Kidney epithelial cell (primary cell): Measurements from ENCODE around the gene PRKCA. TPM values are rescaled to one million over a fixed set of nuclear protein-coding genes. Genes with fewer than 3 reads are reported as not detected.

Experiments used
- DNase-seq: peaks from one replicate; pipeline ENCODE4 v3.0.0-alpha.2; 2010; ENCODE audit warnings: low read depth
- H3K27me3 ChIP-seq: 2 replicates; pipeline ENCODE4 v1.6.0; 2011; ENCODE audit warnings: low read length; ENCODE audit not compliant: control insufficient read depth, insufficient read depth
- H3K36me3 ChIP-seq: 2 replicates; pipeline ENCODE4 v1.5.1; 2011; ENCODE audit warnings: low read length; ENCODE audit not compliant: control insufficient read depth, insufficient read depth
- H3K4me3 ChIP-seq: 2 replicates; pipeline ENCODE4 v1.5.1; 2011; ENCODE audit warnings: low read depth, mild to moderate bottlenecking, control low read depth, low read length
- total RNA-seq: library from RNA; depleted of rRNA; stranded (reverse); fragments of >200 nt; gene quantifications from 2 replicates; pipeline ENCODE4 v1.2.3, GENCODE V29; 2015
- TF ChIP-seq, protein P1 (sequence below): IDR thresholded peaks from 2 replicates; pipeline ENCODE4 v1.5.1; 2011; ENCODE audit warnings: mild to moderate bottlenecking, moderate library complexity, low read length, control low read depth, inconsistent platforms; ENCODE audit not compliant: insufficient read depth, poor library complexity, severe bottlenecking

The PRKCA gene
- total RNA-seq, 1 donor from 2014 or later, result 5.7 TPM

DNA sequence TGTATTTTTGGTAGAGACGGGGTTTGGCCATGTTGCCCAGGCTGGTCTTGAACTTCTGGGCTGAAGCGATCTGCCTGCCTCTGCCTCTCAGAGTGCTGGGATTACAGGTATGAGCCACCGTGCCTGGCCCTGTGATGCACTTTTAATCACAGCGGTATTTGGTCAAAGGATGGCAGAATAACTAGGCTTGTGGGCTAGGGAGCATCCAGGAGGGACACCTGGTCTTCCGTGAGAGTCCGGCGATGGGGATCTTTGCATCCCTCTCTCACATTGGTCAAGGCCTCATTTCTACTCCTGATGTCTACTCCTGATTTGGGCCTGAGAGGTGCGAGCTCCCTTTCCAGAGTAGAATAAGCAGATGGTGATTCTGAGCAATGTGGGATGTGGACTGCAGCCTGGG is 274.6 kb downstream of the PRKCA start:
- H3K36me3 ChIP-seq, result no peaks in the 10 kb centered on the region
- no peak overlapping the region for H3K4me3 ChIP-seq
- DNase-seq, result no peak
- TF ChIP-seq, protein P1, sequence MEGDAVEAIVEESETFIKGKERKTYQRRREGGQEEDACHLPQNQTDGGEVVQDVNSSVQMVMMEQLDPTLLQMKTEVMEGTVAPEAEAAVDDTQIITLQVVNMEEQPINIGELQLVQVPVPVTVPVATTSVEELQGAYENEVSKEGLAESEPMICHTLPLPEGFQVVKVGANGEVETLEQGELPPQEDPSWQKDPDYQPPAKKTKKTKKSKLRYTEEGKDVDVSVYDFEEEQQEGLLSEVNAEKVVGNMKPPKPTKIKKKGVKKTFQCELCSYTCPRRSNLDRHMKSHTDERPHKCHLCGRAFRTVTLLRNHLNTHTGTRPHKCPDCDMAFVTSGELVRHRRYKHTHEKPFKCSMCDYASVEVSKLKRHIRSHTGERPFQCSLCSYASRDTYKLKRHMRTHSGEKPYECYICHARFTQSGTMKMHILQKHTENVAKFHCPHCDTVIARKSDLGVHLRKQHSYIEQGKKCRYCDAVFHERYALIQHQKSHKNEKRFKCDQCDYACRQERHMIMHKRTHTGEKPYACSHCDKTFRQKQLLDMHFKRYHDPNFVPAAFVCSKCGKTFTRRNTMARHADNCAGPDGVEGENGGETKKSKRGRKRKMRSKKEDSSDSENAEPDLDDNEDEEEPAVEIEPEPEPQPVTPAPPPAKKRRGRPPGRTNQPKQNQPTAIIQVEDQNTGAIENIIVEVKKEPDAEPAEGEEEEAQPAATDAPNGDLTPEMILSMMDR, result no peak
- no peaks in the 10 kb centered on the region for H3K27me3 ChIP-seq

DNA sequence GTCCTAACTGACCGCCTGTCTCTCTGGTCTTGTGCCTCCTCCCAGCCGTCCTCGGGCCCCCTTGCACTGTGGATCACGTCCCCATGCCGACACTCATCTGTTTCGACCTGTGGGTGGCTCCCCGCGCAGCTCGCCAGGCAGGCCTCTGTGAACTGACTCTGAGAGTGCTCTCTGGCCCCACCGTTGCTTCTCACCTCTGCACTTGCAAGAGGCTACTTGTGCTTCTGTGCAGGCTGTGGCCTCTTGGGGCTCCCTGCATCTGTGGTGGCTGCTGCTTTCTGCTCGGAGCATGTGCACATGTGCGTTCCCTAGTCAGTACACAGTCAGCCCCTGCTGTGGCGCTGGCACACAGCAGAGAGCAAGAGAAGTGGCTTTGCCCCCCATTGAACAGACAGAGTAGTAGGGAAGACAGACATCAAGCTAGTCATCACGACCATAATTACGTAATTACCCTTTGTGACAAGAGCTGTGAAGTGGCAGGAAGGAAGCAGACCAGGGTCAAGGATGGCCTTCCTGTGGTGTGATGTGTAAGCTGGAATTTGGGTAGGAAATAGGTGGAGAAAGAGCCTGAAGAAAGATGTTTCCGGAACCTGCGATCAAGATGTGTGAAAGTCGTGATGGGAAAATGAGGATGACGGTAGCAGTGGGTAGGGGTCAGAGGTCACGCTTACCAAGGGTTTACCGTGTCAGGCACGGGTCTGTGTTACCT is 276.5 kb downstream of the PRKCA start:
- Histone ChIP-seq H3K36me3 (no peaks in the 10 kb centered on the region), H3K4me3 (no peak overlapping the region), H3K27me3 (no peaks in the 10 kb centered on the region)
- TF ChIP-seq, protein P1, result no peak
- DNase-seq, result no peak

DNA sequence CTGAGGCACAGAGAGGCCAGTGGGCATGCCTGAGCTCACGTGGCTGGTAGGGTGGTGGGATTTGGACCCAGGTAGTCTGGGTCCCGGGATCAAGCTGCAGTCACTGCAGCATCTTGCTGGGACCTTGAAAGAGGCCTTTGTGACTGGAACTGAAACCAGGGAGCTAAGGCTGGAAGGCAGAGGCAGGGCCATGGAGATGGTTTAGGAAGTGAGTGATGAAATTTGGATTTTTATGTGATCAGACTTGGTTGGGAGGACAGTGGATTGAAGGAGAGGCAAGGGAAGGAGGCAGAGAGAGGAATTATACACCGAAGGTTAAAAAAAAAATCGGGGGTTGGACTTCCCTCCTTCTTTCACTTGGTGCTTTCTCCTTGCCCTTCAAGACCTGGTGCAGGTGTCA is 277.1 kb downstream of the PRKCA start:
- TF ChIP-seq, protein P1, result no peak
- DNase-seq, result no peak
- Histone ChIP-seq H3K4me3 (no peak overlapping the region), H3K27me3 (no peaks in the 10 kb centered on the region), H3K36me3 (no peaks in the 10 kb centered on the region)

DNA sequence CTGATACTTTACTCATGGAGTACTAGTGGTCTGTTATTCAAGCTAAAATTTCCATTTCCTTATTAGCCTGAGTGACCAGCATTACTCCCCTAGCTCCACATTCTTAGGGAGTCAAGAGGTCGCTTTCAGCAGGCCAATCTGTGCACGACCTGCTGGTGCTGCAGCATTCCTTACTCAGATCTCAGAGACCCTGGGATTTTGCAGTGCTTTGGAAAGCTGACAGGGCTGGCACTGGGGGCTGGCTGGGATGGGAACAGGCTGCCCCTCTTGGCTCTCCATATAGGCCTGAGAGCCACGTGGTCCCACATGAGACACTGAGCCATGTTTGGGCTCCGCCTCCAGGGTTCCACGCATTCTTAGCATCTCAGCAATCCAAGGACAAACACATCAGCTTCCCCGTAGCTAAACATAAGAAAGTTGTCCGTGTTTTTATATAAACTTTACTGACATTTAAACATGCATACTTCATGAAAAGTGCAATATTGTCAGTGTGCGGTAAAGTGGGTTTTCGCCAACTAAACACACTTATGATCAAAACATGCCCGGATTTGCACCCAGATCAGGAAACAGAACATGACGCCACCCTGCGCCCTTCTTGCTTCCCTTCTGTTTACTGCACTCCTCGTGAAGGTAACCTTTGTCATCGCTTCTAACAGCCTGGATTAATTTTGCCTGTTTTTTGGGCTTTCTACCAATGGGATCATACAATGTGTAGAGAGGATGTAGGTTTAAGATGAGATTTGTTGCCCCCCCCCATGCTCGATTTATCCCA is 278.0 kb downstream of the PRKCA start:
- no peaks in the 10 kb centered on the region for H3K36me3 ChIP-seq
- TF ChIP-seq, protein P1, result no peak
- H3K4me3 ChIP-seq, result no peak overlapping the region
- H3K27me3 ChIP-seq, result no peaks in the 10 kb centered on the region
- DNase-seq, result no peak

DNA sequence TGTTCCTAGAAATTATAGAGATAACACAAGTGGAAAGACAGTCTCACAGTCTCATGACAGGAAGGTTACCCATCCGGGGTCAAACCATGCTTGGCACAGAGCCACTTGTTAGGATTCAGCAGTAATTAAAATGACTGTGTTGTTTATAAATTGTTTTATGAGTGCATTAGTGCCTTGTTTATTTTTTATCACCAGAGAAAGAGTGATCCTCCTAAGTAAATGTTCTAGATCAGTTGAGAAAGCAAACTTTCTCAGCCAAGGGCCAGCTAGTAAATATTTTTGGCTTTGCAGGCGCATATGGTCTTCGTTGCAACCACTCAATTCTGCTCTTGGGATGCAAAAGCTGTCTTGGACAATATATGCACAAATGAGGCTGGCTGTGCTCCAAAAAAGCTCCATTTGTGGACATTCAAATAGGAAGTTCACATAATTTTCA is 278.6 kb downstream of the PRKCA start:
- Histone ChIP-seq H3K27me3 (no peaks in the 10 kb centered on the region), H3K4me3 (no peak overlapping the region), H3K36me3 (no peaks in the 10 kb centered on the region)
- DNase-seq, result no peak
- TF ChIP-seq, protein P1, result no peak
